HG03571 (cell line): ENCODE results near the gene GNAQ.

ENCODE experiments used
- ATAC-seq: cut with Tn5 transposase; IDR thresholded peaks from one replicate; pipeline ENCODE4 v1.9.1; 2021; ENCODE audit not compliant: unreplicated experiment

Gene GNAQ

GRCh38 chr9:78031893-78032729 lies 500 bp upstream of the GNAQ start:
- ATAC-seq: no peak

- ATAC-seq: no peak
Measured at GRCh38 chr9:78030553-78031443, 813 bp downstream of the GNAQ start.

DNA sequence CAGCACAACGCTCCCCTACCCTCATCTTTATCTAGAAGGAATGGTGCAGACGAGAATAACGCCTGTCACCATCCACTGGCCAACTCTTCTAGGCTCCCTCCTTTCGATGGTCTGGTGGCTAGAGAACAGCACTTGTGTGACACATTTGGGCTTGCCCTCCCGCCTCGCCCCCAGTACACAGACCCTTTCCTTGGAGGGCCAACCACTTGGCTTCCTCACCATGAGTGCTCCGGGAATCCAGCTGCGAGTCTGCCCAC lies 1.4 kb downstream of the GNAQ start:
- no peak for ATAC-seq

DNA sequence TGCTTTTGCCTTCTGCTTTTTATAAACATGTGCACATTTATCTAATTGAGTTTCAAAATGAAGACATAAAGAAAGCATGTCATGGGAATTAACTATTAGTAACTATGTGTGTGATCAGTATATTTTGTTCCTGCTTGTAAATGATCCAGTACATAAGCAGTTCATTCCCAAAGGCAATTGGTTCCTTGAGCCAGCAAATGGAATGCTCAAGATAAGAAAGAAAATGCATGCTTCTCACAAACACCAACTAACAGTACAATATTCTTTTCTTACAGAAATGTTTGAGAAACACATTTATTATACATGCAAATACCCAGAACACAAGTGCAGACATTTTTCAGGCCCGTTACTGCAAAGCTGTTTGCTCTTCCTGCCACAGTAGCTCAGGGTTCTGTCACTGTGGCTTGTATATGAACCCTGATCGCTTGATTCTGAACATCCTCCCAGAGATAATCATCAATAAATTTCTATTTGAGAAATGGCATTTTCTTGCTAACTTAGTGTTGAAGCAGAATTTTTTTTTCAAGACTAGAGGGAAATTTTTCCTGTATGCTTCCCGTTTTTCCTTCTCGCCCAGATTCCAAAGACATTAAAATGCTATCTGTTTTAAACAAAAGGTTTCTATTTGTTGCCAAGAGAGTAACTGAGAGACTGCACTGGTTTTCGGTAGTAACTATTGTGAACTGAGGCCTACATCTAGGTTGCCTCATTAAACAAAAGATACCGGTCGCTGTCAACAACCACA lies 1.9 kb downstream of the GNAQ start:
- ATAC-seq: no peak

GRCh38 chr9:78028926-78029325 lies 2.7 kb downstream of the GNAQ start:
- ATAC-seq: no peak

DNA sequence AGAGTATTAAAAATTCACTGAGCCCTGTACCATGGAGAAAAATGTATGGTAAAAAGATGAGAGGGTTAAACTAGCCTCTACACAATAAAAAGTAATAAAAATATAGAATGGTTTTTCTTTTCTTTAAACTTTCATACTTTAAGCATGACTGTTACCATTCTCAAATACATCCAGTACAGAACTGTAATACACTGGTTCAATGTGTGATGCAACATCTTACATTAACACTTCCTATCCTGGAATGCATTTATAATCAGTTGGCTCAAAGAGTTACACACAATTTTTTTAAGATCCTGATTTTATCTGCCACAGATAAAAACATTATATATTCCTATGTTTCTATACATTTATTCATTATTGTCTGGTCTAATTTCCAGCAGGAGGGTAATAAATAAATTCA lies 4.7 kb downstream of the GNAQ start:
- ATAC-seq: no peak

DNA sequence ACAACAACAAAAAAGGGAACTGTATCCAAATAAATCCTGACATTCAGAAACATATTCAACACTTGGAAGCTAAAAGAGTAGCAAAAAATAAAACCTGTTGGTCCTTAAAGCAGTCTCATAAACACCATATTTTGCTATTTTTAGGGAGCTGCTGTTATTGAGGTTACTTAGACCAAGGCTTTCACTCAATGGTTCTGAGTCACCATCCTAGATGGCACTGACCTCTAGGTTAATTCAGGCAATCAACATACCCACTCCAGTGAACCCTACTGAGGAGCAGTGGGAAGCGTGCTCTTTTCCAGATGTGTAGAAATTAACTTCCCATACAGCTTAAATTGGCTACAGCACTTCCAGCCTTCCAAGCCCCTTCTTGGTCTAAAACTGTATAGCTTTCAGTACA lies 5.2 kb downstream of the GNAQ start:
- no peak for ATAC-seq

- ATAC-seq: no peak
Measured at GRCh38 chr9:78025186-78025585, 6.4 kb downstream of the GNAQ start.

DNA sequence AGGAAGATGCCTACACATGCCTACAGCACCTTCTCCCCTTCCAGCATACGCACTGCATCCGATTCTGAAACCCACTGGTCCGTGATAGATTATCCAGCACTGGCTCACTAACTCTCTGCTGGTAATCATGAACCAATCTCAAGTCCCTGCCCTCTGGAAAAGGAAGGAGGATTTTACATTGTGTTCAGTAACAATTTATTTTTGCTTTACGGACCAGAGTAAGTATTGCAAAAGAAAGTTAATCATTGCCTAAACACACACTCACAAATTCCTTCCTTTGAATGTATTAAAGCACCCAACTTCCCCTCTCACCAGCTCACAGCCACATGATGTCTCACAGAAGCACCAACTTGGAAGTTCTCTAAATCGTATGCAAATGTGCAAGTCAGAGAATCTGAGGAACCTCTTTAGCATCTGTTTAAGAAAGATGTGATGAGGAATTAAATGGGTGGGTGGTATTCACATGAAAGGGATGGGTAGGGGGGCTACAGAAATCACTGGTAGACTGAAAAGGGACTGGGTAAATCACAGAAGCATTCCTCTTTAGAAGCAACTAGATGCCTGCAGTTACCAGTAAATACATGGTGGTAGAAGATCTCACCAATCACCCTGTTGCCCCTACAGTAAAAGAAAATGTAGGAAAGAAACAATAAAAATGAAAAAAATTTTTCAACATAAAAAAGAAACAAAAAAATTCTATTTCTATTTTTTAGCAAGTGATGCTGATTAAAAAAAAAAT lies 8.4 kb downstream of the GNAQ start:
- ATAC-seq: no peak

GRCh38 chr9:78021697-78022096 lies 9.9 kb downstream of the GNAQ start:
- ATAC-seq: no peak

- ATAC-seq: no peak
Measured at GRCh38 chr9:78017190-78017693, 14.4 kb downstream of the GNAQ start.

- ATAC-seq: no peak
Measured at GRCh38 chr9:78015241-78015640, 16.4 kb downstream of the GNAQ start.

DNA sequence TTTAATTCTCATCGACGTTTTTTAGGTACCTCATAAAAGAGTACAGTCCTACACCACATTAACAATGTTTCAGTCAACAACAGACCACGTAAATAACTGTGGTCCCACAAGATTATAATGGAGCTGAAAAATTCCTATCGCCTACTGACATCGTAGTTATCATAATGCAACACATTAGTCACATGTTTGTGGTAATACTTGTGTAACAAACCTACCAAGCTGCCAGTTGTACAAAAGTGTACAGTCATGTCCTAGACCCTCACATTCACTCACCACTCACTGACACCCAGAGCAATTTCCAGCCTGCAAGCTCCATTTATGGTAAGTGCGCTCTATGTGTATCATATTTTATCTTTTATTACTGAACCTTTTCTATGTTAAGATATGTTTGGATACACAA lies 16.8 kb downstream of the GNAQ start:
- no peak for ATAC-seq

DNA sequence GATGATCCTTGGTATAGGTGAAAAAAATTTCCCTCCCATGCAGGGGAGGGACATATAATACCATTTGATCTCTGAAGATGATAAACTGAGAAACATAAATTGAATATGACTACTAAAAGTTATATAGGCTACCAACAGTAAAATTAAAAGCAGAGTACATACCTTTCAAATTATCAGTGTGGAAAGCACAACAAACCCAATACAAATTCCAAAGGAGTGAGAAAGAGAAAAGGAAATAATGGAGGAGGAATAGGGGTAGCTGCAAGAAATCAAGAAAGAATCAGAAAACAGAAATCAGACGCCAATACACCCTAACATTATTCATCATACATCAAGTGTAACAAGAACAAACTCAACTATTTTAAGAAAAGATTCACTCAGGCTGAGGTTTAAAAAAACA lies 17.7 kb downstream of the GNAQ start:
- no peak for ATAC-seq

- no peak for ATAC-seq
Measured at GRCh38 chr9:78011049-78011448, 20.6 kb downstream of the GNAQ start.

DNA sequence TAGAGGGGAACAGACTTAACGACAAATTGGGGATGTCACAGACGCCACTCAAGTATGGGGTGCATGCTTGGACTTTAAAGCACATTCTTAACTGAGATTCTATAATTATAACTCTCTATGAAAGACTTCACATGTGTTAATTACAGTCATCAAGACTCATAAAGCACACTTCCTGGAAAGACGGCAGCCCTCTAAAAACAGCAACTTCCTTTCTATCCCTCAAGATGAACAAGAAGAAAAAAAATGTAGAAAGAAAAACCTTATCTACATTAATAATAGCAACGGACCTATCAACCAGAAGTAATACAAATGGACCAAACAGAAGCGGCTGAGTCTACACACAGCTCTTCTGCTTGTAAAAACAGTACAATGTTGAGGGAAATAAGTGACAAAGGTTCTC lies 21.2 kb downstream of the GNAQ start:
- no peak for ATAC-seq

- ATAC-seq: no peak
Measured at GRCh38 chr9:78009186-78009585, 22.4 kb downstream of the GNAQ start.

DNA sequence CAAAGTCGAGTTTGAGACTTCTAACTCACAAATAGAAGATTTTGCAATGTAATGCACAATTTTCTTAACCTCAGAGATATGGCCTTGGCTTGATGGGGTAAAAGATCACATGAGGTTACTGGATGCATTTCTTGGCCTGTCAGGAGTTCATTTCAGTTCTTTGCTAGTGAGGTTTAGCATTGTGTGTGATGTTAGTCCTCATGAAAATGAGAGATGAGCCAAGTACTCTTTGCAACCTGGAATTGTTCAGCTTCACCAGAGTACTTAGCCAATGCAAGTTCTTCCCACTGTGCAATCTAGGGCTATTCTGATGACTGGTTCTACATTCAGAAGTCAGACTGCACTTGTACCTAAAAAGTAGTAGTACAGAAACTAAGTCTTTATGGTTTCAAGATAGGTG lies 24.9 kb downstream of the GNAQ start:
- ATAC-seq: no peak

DNA sequence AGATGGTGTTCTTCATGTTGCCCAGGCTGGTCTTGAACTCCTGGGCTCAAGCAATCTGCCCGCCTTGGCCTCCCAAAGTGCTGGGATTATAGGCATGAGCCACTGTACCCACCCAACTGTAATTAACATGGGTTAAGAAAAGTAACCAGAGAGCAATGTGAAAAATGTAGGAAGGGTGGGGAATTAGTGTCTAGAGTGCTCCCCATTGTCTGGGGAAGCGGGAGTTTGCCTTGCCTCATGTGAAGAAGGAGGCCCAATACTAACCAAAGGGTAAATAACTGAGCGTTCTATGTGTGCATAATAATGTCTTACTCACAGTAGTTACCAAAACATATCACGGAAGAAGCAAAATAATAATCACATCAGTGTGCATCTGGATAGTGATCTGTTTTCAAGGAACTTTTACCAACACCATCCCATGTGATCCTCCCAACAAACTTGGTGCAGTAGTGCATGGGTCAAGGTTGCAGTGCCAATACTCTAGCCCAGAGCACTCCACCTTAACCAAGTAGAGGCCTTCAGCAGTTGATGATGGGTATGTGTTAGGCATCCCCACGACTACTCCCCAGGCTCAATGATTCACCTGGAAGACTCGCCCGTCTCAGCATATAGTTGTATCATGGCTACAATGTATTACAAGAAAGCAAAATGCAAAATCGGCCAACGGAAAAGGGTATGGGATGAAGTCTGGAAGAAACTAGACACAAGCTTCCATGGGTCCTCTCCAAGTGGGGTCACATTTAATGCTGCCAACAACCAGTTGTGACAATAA lies 26.2 kb downstream of the GNAQ start:
- no peak for ATAC-seq
